Lung (tissue), 12 donors: ENCODE results near the gene ARID2. TPM values are rescaled to one million over a fixed set of nuclear protein-coding genes. Genes with fewer than 3 reads are reported as not detected.

ENCODE experiments used
- ATAC-seq: fragments of 200-7000 bp; cut with Tn5 transposase; one replicate; pipeline ENCODE4 v1.9.1; 2020; ENCODE audit warnings: moderate number of reproducible peaks; ENCODE audit not compliant: insufficient read depth, low FRiP score
- DNase-seq, 3 donors: peaks; one replicate each; pipeline ENCODE4 v3.0.0-alpha.2; 2013 to 2017
- H3K27ac ChIP-seq, 2 donors: one replicate each; pipeline ENCODE4 v1.5.1; 2013; ENCODE audit warnings: mild to moderate bottlenecking in 2 of 2, moderate library complexity in 2 of 2, control low read depth in 1 of 2, inconsistent platforms in 1 of 2, low read depth in 1 of 2, low read length in 1 of 2
- H3K27me3 ChIP-seq, 3 donors: one replicate each; pipeline ENCODE4 v1.5.1; 2013; ENCODE audit warnings: low read length in 2 of 3; ENCODE audit not compliant: control insufficient read depth in 3 of 3, insufficient read depth in 3 of 3
- H3K36me3 ChIP-seq, 4 donors: one replicate each; pipeline ENCODE4 v1.5.1; 2013; ENCODE audit warnings: low read length in 4 of 4, mild to moderate bottlenecking in 1 of 4, moderate library complexity in 1 of 4; ENCODE audit not compliant: control insufficient read depth in 4 of 4, insufficient read depth in 4 of 4
- H3K4me1 ChIP-seq, 5 donors: one replicate each; pipeline ENCODE4 v1.5.1; 2013; ENCODE audit warnings: low read length in 5 of 5, mild to moderate bottlenecking in 2 of 5, moderate library complexity in 1 of 5; ENCODE audit not compliant: control insufficient read depth in 5 of 5, insufficient read depth in 5 of 5
- H3K4me3 ChIP-seq: one replicate; pipeline ENCODE4 v1.5.1; 2013; ENCODE audit warnings: mild to moderate bottlenecking, control low read depth, moderate library complexity
- H3K9ac ChIP-seq, 2 donors: one replicate each; pipeline ENCODE4 v1.5.1; 2013; ENCODE audit warnings: low read length in 2 of 2, control low read depth in 1 of 2; ENCODE audit not compliant: insufficient read depth in 1 of 2
- H3K9me3 ChIP-seq, 4 donors: one replicate each; pipeline ENCODE4 v1.5.1; 2013; ENCODE audit warnings: low read length in 3 of 4, mild to moderate bottlenecking in 1 of 4, moderate library complexity in 1 of 4; ENCODE audit not compliant: control insufficient read depth in 4 of 4, insufficient read depth in 3 of 4
- WGBS, 2 donors: extraction: QIAGEN DNeasy Blood & Tissue Kit; methylation state at CpG; one replicate each; pipeline ENCODE4 v1.1.7; 2013; 5-methylcytosine and 5-hydroxymethylcytosine counted together
- polyA plus RNA-seq, 2 donors: library from polyadenylated mRNA; stranded (reverse); fragments of 200-250 nt; gene quantifications; one replicate each; pipeline ENCODE4 v1.2.1, GENCODE V29; 2013
- total RNA-seq, 2 donors: library from RNA; depleted of rRNA in 1 of 2; stranded (reverse); fragments of >200 nt in 1 of 2; gene quantifications; one replicate each; pipeline ENCODE4 v1.2.1, GENCODE V29; 2014 to 2021
- TF ChIP-seq, protein P1 (sequence below): IDR thresholded peaks from 2 replicates; pipeline ENCODE4 v1.5.1; 2012; ENCODE audit warnings: mild to moderate bottlenecking; ENCODE audit errors: control extremely low read depth, extremely low read depth
- donor health status: control.
- donor health status: control.
- donor health status: Bipolar disorder and iron deficiency.
- donor health status: healthy.
- donor health status: DM: yes; HTN: yes; CAD: no.

The ARID2 gene
- total and polyA plus RNA-seq, 4 donors, result 5.3 to 79.2 (median 17.5) TPM

DNA sequence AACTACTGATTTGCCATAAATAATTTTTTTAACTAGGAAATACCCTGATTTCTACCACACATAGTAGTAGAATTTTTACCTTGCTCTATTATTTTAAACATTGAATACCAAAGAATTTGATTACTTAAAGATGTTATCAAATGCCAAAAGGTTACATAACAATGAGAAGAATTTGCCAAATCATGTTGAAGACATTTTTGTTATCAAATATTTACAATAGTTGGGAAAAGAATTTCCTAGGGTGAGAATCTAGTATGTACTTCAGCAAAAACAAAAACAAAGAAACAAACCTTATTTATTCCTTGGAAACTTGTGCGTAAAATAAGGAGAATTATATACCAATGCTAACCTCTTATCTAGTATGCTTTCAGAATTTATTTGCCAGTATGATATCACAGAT is 153.7 kb downstream of the ARID2 start:
- H3K27me3 ChIP-seq, result no peaks in the 10 kb centered on the region
- TF ChIP-seq, protein P1, sequence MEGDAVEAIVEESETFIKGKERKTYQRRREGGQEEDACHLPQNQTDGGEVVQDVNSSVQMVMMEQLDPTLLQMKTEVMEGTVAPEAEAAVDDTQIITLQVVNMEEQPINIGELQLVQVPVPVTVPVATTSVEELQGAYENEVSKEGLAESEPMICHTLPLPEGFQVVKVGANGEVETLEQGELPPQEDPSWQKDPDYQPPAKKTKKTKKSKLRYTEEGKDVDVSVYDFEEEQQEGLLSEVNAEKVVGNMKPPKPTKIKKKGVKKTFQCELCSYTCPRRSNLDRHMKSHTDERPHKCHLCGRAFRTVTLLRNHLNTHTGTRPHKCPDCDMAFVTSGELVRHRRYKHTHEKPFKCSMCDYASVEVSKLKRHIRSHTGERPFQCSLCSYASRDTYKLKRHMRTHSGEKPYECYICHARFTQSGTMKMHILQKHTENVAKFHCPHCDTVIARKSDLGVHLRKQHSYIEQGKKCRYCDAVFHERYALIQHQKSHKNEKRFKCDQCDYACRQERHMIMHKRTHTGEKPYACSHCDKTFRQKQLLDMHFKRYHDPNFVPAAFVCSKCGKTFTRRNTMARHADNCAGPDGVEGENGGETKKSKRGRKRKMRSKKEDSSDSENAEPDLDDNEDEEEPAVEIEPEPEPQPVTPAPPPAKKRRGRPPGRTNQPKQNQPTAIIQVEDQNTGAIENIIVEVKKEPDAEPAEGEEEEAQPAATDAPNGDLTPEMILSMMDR, result no peak
- peaks cover 0 to 24% (median 5%) of the 10 kb centered on the region in 5 donors for H3K4me1 ChIP-seq
- H3K4me3 ChIP-seq, result no peak overlapping the region
- H3K9ac ChIP-seq, result no peak overlapping the region
- H3K36me3 ChIP-seq, result peaks cover 4 to 12% (median 6%) of the 10 kb centered on the region in 4 donors
- DNase-seq (no peak), ATAC-seq (no peak)
- WGBS, 2 donors, result 86 to 92% methylated on average over 1 of the region's 1 CpG
- H3K9me3 ChIP-seq, result no peaks in the 10 kb centered on the region
- no peak overlapping the region for H3K27ac ChIP-seq

DNA sequence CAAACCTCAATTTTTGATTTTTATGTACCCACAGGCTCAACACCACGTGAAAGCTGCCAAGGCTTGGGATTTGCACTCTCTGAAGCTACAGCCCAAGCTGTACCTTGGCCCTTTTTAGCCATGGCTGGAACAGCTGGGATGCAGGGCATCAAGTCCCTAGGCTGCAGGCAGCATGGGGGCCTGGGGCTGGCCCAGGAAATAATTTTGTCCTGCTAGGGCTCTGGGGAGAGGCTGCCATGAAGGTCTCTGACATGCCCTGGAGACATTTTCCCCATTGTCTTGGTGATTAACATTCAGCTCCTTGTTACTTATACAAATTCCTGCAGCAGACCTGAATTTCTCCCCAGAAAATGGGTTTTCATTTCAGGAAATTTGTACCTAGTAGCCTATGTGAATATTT is 157.2 kb downstream of the ARID2 start:
- 97 to 100% methylated on average over 1 of the region's 1 CpG for WGBS, 2 donors
- no peak overlapping the region for H3K27ac ChIP-seq
- ATAC-seq, result no peak
- TF ChIP-seq, protein P1, result no peak
- H3K27me3 ChIP-seq, result no peaks in the 10 kb centered on the region
- H3K4me1 ChIP-seq, result peaks cover 0 to 2% (median 0%) of the 10 kb centered on the region in 5 donors
- no peak overlapping the region for H3K9ac ChIP-seq
- DNase-seq, result no peak
- peaks cover 5 to 12% (median 8%) of the 10 kb centered on the region in 4 donors for H3K36me3 ChIP-seq
- no peak overlapping the region for H3K4me3 ChIP-seq
- no peaks in the 10 kb centered on the region for H3K9me3 ChIP-seq

DNA sequence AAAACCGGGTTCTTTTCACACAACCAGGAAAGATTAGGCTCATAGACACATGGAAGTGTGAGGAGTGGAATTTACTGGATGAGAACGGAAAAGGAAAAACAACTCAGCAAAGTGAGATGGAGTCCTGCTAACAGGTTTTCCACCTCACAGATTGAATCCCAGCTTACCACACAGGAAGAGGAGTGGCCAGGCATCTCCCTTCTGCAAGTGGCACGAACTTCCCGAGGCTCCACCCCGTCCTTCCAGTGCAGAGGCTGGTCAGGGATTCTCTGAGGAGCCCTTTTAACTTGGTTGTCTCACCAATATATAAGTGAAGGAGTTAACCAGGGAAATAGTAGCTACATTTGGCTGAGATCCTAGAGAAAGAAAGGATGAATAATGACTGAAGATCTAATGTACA is 158.0 kb downstream of the ARID2 start:
- Histone ChIP-seq H3K4me1 (no peaks in the 10 kb centered on the region), H3K4me3 (no peak overlapping the region), H3K36me3 (peaks cover 7 to 15% (median 13%) of the 10 kb centered on the region in 4 donors), H3K27me3 (no peaks in the 10 kb centered on the region), H3K9ac (no peak overlapping the region), H3K27ac (no peak overlapping the region), H3K9me3 (no peaks in the 10 kb centered on the region)
- ATAC-seq (no peak), DNase-seq (no peak)
- WGBS, 2 donors, result 85 to 88% methylated on average over 5 of the region's 5 CpGs
- TF ChIP-seq, protein P1, result no peak

DNA sequence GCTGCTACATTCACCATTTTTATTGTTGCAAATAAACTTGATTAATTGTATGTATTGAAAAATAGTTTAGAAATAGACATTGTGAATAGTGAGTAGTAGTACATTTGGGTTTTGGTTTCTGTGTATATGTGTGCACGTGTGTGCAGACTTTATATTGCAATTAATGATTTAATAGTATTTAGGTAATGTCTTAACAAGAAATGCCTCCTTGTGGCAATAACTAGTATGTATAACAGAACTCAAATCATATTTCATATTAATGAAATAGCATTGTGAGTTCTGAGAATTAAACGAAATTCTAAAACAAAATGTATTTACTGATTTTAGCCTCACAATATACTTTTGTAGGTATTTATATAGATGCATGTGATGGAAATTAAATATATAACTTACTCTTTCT is 160.8 kb downstream of the ARID2 start:
- 89 to 95% methylated on average over 2 of the region's 2 CpGs for WGBS, 2 donors
- no peak for ATAC-seq
- peaks cover 7 to 27% (median 15%) of the 10 kb centered on the region in 4 donors for H3K36me3 ChIP-seq

More for the DNA sequence above, 160.8 kb downstream of the ARID2 start:
- H3K4me1 ChIP-seq, result no peaks in the 10 kb centered on the region
- no peaks in the 10 kb centered on the region for H3K27me3 ChIP-seq
- no peak overlapping the region for H3K9ac ChIP-seq
- H3K9me3 ChIP-seq, result no peaks in the 10 kb centered on the region
- no peak for DNase-seq
- H3K4me3 ChIP-seq, result no peak overlapping the region
- TF ChIP-seq, protein P1, result no peak
- H3K27ac ChIP-seq, result no peak overlapping the region
